ENCODE measurements around the gene SRGAP3.

DNA sequence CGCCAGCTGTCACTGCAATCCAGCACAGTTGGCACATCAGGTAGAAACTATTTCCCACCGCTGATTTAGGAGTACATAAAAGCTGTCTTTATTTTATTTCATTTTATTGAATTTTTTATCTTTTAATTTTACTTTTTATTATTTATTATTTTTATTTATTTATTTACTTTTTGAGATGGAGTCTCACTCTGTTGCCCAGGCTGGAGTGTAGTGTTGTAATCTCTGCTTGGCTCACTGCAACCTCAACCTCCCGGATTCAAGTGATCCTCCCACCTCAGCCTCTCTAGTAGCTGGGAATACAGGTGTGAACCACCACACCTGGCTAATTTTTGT, 31.0 kb downstream of the SRGAP3 start:
- TF ChIP-seq, protein P1, sequence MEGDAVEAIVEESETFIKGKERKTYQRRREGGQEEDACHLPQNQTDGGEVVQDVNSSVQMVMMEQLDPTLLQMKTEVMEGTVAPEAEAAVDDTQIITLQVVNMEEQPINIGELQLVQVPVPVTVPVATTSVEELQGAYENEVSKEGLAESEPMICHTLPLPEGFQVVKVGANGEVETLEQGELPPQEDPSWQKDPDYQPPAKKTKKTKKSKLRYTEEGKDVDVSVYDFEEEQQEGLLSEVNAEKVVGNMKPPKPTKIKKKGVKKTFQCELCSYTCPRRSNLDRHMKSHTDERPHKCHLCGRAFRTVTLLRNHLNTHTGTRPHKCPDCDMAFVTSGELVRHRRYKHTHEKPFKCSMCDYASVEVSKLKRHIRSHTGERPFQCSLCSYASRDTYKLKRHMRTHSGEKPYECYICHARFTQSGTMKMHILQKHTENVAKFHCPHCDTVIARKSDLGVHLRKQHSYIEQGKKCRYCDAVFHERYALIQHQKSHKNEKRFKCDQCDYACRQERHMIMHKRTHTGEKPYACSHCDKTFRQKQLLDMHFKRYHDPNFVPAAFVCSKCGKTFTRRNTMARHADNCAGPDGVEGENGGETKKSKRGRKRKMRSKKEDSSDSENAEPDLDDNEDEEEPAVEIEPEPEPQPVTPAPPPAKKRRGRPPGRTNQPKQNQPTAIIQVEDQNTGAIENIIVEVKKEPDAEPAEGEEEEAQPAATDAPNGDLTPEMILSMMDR (IDR thresholded peaks at IDR 0.05) = no peak
- TF ChIP-seq ZFX (IDR thresholded peaks at IDR 0.05; ENCODE audit: borderline replicate concordance) = no peak
